IMR-90 (cell line): ENCODE results near the gene LEKR1. TPM values are rescaled to one million over a fixed set of nuclear protein-coding genes. Genes with fewer than 3 reads are reported as not detected.

Source experiments
- ATAC-seq: fragments of 200-7000 bp; cut with Tn5 transposase; 2 replicates; pipeline ENCODE4 v1.9.1; 2020; ENCODE audit warnings: low read depth, mild to moderate bottlenecking, moderate library complexity
- BruUV-seq: library from RNA; stranded (reverse); fragments of 400-500 nt; replicated peaks from 2 replicates; lab custom pipeline; 2021; lab: Mats Ljungman, UMichigan
- CTCF ChIA-PET: fragments of 300-600 bp; formaldehyde crosslinking; extraction: SDS; loops from one replicate; lab custom pipeline; 2021; ENCODE audit warnings: antibody characterized with exemption; lab: Yijun Ruan, JAX
- POLR2A ChIA-PET: fragments of 300-600 bp; sonication (Branson Sonifier 250); formaldehyde crosslinking; loops from one replicate; lab custom pipeline; 2022; ENCODE audit warnings: antibody characterized with exemption; ENCODE audit not compliant: unreplicated experiment; lab: Charles Lee
- DNase-seq: peaks from one replicate; pipeline ENCODE4 v3.0.0; 2013
- H2AFZ ChIP-seq: replicated peaks from 2 replicates; pipeline ENCODE3; 2013; ENCODE audit warnings: low read length, mild to moderate bottlenecking; ENCODE audit not compliant: poor library complexity
- H2AK5ac ChIP-seq: 2 replicates; pipeline ENCODE4 v1.6.1; 2013; ENCODE audit warnings: low read depth, low read length, inconsistent platforms
- H2AK9ac ChIP-seq: replicated peaks from 2 replicates; pipeline ENCODE3; 2013; ENCODE audit warnings: mild to moderate bottlenecking, low read depth, low read length, moderate library complexity; ENCODE audit not compliant: poor library complexity
- H2BK120ac ChIP-seq: 2 replicates; pipeline ENCODE4 v1.6.1; 2013; ENCODE audit warnings: low read depth, low read length, inconsistent platforms
- H2BK15ac ChIP-seq: 3 replicates; pipeline ENCODE4 v1.6.1; 2013; ENCODE audit warnings: low read depth, low read length, inconsistent platforms
- H2BK20ac ChIP-seq: 2 replicates; pipeline ENCODE4 v1.6.1; 2013; ENCODE audit warnings: low read depth, mild to moderate bottlenecking, inconsistent platforms, low read length, moderate library complexity
- H2BK5ac ChIP-seq: 2 replicates; pipeline ENCODE4 v1.6.1; 2013; ENCODE audit warnings: mild to moderate bottlenecking, low read depth, low read length, inconsistent platforms; ENCODE audit not compliant: poor library complexity, severe bottlenecking
- H3K14ac ChIP-seq: replicated peaks from 2 replicates; pipeline ENCODE4 v1.6.1; 2013; ENCODE audit warnings: low read depth, low read length, inconsistent platforms
- H3K18ac ChIP-seq: 2 replicates; pipeline ENCODE4 v1.6.1; 2013; ENCODE audit warnings: low read depth, low read length, control low read depth
- H3K23ac ChIP-seq: 2 replicates; pipeline ENCODE4 v1.6.1; 2013; ENCODE audit warnings: low read depth, low read length, inconsistent platforms
- H3K27ac ChIP-seq: 2 replicates; pipeline ENCODE4 v1.5.1; 2013; ENCODE audit warnings: mild to moderate bottlenecking, control low read depth, low read length; ENCODE audit not compliant: insufficient read depth
- H3K27me3 ChIP-seq: 2 replicates; pipeline ENCODE4 v1.6.1; 2013; ENCODE audit warnings: low read length; ENCODE audit not compliant: control insufficient read depth, insufficient read depth
- H3K36me3 ChIP-seq: 2 replicates; pipeline ENCODE4 v1.6.1; 2013; ENCODE audit warnings: low read length, mixed read lengths; ENCODE audit not compliant: control insufficient read depth, insufficient read depth
- H3K4ac ChIP-seq: 2 replicates; pipeline ENCODE4 v1.6.1; 2013; ENCODE audit warnings: low read depth, low read length, inconsistent platforms
- H3K4me1 ChIP-seq: 2 replicates; pipeline ENCODE4 v1.6.1; 2013; ENCODE audit warnings: low read length, mixed read lengths; ENCODE audit not compliant: control insufficient read depth, insufficient read depth
- H3K4me2 ChIP-seq: 2 replicates; pipeline ENCODE4 v1.6.1; 2013; ENCODE audit warnings: low read depth, mild to moderate bottlenecking, control low read depth, low read length, moderate library complexity
- H3K4me3 ChIP-seq: 2 replicates; pipeline ENCODE4 v1.5.1; 2013; ENCODE audit warnings: low read depth, mild to moderate bottlenecking, control low read depth, low read length, moderate library complexity; ENCODE audit not compliant: insufficient read depth
- H3K56ac ChIP-seq: 2 replicates; pipeline ENCODE4 v1.6.1; 2013; ENCODE audit warnings: low read length, inconsistent platforms; ENCODE audit not compliant: insufficient read depth; ENCODE audit errors: extremely low read depth
- H3K79me1 ChIP-seq, 2 experiments: 2 replicates each; pipeline ENCODE4 v1.6.1; 2013; ENCODE audit warnings: low read length in 2 of 2, inconsistent platforms in 1 of 2, low read depth in 1 of 2
- H3K9ac ChIP-seq: 2 replicates; pipeline ENCODE4 v1.6.1; 2013; ENCODE audit warnings: low read depth, low read length, control low read depth
- H3K9me1 ChIP-seq: 2 replicates; pipeline ENCODE4 v1.6.1; 2013; ENCODE audit warnings: low read length, inconsistent platforms; ENCODE audit not compliant: insufficient read depth
- H3K9me3 ChIP-seq: 2 replicates; pipeline ENCODE4 v1.6.1; 2013; ENCODE audit warnings: low read length; ENCODE audit not compliant: control insufficient read depth, insufficient read depth
- H4K20me1 ChIP-seq: 2 replicates; pipeline ENCODE4 v1.6.1; 2013; ENCODE audit warnings: low read length, inconsistent platforms; ENCODE audit not compliant: insufficient read depth
- H4K5ac ChIP-seq: 2 replicates; pipeline ENCODE4 v1.6.1; 2013; ENCODE audit warnings: mild to moderate bottlenecking, low read depth, low read length, control low read depth
- H4K8ac ChIP-seq, 2 experiments: 2 replicates each; pipeline ENCODE4 v1.6.1; 2013; ENCODE audit warnings: low read depth in 2 of 2, low read length in 2 of 2, control low read depth in 1 of 2, inconsistent platforms in 1 of 2
- H4K91ac ChIP-seq: 2 replicates; pipeline ENCODE4 v1.6.1; 2013; ENCODE audit warnings: low read depth, low read length, inconsistent platforms; ENCODE audit not compliant: insufficient read depth
- BHLHE40 ChIP-seq: fragments of 150-350 bp; IDR thresholded peaks from 2 replicates; pipeline ENCODE4 v1.6.1; 2016; ENCODE audit warnings: mild to moderate bottlenecking, low read depth, low read length
- USF2 ChIP-seq: fragments of 150-350 bp; IDR thresholded peaks from 2 replicates; pipeline ENCODE4 v1.6.1; 2017; ENCODE audit warnings: mild to moderate bottlenecking, antibody characterized with exemption, low read length, low read depth
- WGBS, 2 experiments: methylation state at CpG; one replicate each; pipeline versions ENCODE4 v1.1.5 to v1.1.7; 2013; ENCODE audit warnings: missing lambda C conversion rate in 2 of 2; ENCODE audit not compliant: insufficient read length in 1 of 2; ENCODE audit errors: extremely low coverage in 2 of 2; 5-methylcytosine and 5-hydroxymethylcytosine counted together
- dilution Hi-C: fragments of 300-500 bp; cut with HindIII; formaldehyde crosslinking; loops from one replicate; pipeline ENCODE4 v1.14.3; 2018; ENCODE audit warnings: low sequenced_read_pairs; ENCODE audit not compliant: unreplicated experiment
- in situ Hi-C: fragments of 300-500 bp; cut with MboI; formaldehyde crosslinking; loops from 3 replicates; pipeline ENCODE4 v1.14.3; 2019; ENCODE audit warnings: low sequenced_read_pairs, inconsistent platforms, mixed read lengths
- intact Hi-C: fragments of 100-400 bp; cut with micrococcal nuclease; formaldehyde crosslinking; loops from 2 replicates; pipeline ENCODE4 v1.10.0; 2022
- polyA plus RNA-seq, 3 experiments: library from polyadenylated mRNA; depleted of rRNA; stranded (reverse); fragments of >200 nt; gene quantifications; 2 replicates each; pipeline ENCODE4 v1.2.3, GENCODE V29; 2012; ENCODE audit warnings: low replicate concordance in 1 of 3
- total RNA-seq: library from RNA; depleted of rRNA; stranded (reverse); fragments of >200 nt; gene quantifications from 2 replicates; pipeline ENCODE4 v1.2.3, GENCODE V29; 2012

LEKR1 gene
- total and polyA plus RNA-seq, 2 of the 4 experiments (the other 2 are of a cell fraction) = 0.19 to 0.36 TPM

GRCh38 chr3:156978481-156978961 is 152.4 kb downstream of the LEKR1 start:
- no peaks in the 10 kb centered on the region for H3K9me3 ChIP-seq
- peak; percentile 32; the same call in 1 of the 2 replicates for ATAC-seq

More at GRCh38 chr3:156978481-156978961, 152.4 kb downstream of the LEKR1 start:
- no peak overlapping the region for H3K56ac ChIP-seq
- BruUV-seq = no TSS peak
- no peak overlapping the region for H2BK15ac ChIP-seq
- TF ChIP-seq BHLHE40 (no peak), USF2 (peak; percentile 67; the same call in 1 of the 2 replicates)
- dilution Hi-C loops (no loop called here), intact Hi-C loops (no loop called here), in situ Hi-C loops (no loop called here)
- peak; percentile 27 for DNase-seq
- no peak overlapping the region for H4K8ac ChIP-seq
- H3K4me1 ChIP-seq = no peaks in the 10 kb centered on the region
- H4K20me1 ChIP-seq = no peaks in the 10 kb centered on the region
- no peak overlapping the region for H4K91ac ChIP-seq
- H3K14ac ChIP-seq = no peak overlapping the region
- peak overlapping the region; percentile 68; the same call in 1 of the 2 replicates for H3K4me2 ChIP-seq
- H3K9me1 ChIP-seq = no peaks in the 10 kb centered on the region
- no peak overlapping the region for H2AK9ac ChIP-seq
- H3K18ac ChIP-seq = no peak overlapping the region
- no peak overlapping the region for H3K23ac ChIP-seq
- H3K36me3 ChIP-seq = no peaks in the 10 kb centered on the region
- no peak overlapping the region for H2BK120ac ChIP-seq
- H2BK5ac ChIP-seq = no peak overlapping the region
- no peaks in the 10 kb centered on the region for H3K79me1 ChIP-seq
- CTCF ChIA-PET = no interaction called here
- no peak overlapping the region for H2AFZ ChIP-seq
- no peak overlapping the region for H3K9ac ChIP-seq
- WGBS, 2 experiments = no CpG with 5 or more reads among the region's 2 CpGs
- H4K5ac ChIP-seq = no peak overlapping the region; the same call in 1 of the 2 replicates
- no peaks in the 10 kb centered on the region; the same call in 1 of the 2 replicates for H3K27me3 ChIP-seq
- H3K27ac ChIP-seq = no peak overlapping the region
- H3K4me3 ChIP-seq = no peak overlapping the region
- POLR2A ChIA-PET = interaction anchor here (0.5 kb wide), 1 partner anchor 296 kb away, joined by 3 read pairs; no protein-coding TSS in a partner anchor
- H2AK5ac ChIP-seq = no peak overlapping the region
- H3K4ac ChIP-seq = no peak overlapping the region
- H2BK20ac ChIP-seq = no peak overlapping the region
